Stimulated activated naive CD8-positive, alpha-beta T cell treated with anti-CD3 and anti-CD28 coated beads, Interleukin-15, Interleukin-2, amounts not matched to agents 100 U/mL and 50 U/mL, for 24 hours (primary cell): Measurements from ENCODE around the gene KCNIP3.
"Not testable (repeated sequence)": the region's sequence is repeated elsewhere in the genome, so short reads cannot be mapped to it uniquely, and the experiment has no call there.

Source experiments
- ATAC-seq: fragments of 150-1000 bp; cut with Tn5 transposase; one replicate; pipeline ENCODE4 v1.10.0; 2021
- DNase-seq: peaks from one replicate; pipeline ENCODE4 v3.0.0; 2021

Gene KCNIP3

DNA sequence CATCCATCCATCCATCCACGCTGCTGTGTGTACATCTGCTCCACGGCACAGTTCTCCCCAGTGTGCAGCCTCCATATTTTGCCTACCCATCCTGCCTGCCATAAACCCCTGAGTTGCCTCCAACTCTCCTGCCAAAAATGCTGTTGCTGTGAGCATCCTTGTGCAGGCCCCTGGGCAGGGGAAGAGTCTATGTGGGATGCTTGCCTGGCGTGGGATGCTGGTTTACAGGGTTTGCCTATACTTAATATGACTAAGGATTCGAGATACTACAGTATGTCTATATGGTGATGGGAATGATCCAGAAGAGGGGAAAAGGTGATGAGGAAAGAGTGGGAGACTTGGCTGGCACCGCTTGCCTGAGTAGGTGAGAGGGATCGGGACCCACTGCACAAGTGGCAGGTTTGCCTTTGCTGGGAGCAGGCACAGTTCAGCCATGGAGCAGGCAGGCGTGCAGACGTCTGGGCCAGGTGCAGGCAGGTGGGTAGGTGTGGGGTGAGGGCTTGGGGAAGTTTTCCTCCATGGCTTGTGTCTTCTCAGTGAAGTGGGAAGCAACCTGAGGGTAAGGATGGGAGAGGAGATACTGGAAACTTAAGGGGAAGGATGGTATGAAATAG, 75.2 kb downstream of the KCNIP3 start:
- ATAC-seq: no peak

DNA sequence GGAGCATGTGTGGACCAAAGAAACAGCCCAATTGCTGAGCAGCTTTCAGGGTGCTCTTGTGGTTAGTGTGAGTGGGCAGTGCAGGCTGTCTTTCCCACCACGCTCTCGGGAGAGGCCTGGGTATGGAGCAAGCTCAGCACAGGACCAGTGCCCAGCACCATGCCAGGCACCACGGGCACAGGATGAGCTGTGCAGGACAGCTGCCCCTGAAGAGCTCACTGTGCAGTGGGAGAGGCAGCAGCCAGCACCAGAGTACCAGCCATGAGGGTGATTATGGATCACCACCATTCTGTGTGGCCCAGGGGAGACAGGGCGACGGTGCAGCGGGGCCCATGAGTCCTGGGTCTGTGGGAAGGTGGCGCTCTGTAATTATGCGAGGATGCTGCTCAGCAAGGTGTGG, 75.7 kb downstream of the KCNIP3 start:
- DNase-seq: no peak
- no peak for ATAC-seq

More for the DNA sequence above, 75.2 kb downstream of the KCNIP3 start:
- DNase-seq: no peak

DNA sequence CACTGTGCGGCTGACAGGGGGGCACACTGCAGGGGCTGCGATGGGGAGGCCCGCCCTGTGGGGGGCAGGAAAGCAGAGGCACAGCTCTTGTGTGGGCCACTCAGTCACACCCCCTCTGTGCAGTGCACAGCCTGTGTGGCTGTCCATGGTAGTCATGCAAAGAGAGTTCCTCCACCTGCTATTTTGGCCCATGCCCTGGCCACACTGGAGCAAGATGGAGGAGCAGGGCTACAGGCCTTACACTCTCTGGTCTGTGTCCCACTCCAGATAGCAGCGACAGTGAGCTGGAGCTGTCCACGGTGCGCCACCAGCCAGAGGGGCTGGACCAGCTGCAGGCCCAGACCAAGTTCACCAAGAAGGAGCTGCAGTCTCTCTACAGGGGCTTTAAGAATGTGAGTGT, 76.9 kb downstream of the KCNIP3 start:
- ATAC-seq: no peak
- DNase-seq: no peak

DNA sequence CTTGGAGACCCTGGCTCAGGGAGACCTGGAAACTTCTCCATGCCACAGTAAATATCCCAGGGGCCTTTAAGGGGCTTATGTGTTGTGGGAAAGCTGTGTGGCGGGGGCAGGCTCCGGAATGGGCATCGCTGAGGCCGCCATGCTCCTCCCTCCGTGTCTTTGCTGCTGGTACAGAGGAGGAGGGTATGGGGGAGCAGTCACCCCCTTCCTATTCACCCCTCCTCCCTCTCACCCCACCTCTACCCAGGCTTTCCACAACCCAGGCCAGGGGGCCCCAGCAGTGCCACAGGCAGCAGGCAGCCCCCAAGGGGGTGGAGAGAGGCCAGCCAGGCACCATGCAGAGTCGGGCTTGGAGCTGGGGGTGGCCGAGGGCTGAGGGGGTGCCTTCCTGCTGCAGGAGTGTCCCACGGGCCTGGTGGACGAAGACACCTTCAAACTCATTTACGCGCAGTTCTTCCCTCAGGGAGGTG, 77.3 kb downstream of the KCNIP3 start:
- ATAC-seq (peak; percentile 11), DNase-seq (no peak)

DNA sequence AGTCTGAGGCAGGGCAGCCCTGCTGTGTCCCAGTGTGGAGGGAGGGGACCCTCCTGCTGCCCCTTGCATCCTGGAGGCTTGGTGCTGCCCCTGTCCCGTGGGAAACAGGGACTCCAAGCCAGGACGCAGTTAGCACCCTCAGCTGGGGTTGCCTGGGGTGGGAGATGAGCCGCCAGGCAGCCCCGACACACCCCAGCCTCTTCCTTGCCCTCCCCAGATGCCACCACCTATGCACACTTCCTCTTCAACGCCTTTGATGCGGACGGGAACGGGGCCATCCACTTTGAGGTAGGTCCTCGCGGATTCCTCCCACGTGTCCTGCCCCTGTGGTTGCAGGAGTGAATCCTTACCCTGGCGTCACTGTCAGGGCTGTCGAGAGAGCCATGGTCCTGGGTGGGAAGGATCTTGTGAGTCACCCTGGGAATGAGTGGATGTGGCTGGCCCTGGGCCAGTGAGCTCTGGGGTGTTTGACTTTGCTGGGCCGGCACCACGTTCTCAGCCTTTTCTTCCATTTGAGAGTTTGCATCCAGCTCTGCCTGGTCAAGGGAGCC, 77.8 kb downstream of the KCNIP3 start:
- ATAC-seq (no peak), DNase-seq (no peak)

DNA sequence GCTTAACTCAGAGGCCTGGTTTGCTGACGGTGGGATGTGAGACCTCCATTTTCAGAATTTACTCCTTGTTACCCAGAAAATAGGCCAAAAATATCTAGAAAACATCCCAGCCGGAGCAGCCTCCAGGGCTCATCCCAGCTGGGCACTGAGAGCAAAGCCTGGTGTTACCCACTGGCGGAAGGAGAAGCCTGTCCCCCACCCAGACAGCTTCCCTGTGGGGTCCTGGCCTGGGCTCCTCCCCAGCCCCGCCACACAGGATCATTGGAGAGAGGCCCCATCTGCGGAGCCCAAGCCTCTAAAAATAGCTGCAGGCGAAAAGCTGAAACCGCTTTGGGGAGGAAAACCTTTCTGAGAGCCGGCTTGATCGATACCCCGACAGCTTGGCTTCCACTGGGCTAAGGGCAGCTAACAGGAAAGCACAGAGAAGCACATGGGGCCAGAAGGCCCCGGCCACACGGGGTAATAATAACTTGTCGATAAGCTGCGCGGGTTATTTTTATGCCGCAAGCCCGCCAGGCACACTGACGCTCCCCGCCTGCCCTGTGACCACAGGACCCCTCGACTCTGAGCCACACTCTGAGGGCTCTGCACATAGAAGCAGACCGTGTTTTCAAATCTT, 78.5 kb downstream of the KCNIP3 start:
- DNase-seq: no peak
- ATAC-seq: no peak

DNA sequence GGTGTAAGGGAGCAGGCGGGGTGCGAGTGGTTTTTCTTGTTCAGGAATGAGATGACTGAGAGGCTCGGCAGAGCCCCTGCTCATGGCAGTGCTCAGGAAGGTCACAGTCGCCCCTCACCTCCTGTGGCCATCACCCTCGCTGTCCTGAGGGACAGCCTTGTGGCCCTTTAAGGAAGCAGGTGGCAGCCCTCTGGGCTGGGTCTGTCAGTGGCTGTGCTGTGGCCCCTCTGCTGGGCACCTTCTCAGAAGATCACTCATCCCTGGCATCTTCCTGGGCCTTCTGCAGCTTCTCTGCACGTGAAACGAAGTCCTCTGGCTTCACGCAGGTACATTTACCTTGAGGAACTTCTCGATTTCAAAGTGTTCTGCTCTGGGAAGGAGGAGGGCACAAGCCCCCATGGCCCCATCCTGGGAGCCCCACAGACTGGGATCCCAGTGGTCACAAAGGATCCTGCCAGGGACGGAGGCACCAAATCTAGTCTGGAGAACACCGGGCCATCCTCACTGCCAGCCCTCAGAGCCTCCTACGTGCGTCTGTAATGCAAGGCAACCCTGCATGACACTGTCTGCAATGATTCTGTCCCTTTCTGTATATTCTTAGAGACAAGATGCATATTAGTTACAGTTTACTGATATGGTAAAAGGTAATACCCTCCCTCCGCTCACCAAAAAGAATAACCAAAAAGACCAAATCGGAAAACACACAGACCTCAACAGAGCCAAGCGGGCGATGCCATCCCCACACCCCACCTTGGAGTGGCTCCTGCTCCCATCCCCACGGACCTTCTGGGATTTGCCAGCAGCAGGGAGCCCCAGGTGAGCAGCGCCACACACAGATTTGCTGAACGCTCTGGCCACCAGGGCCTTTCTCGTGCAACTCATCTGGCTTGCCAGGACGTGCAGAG, 79.4 kb downstream of the KCNIP3 start:
- DNase-seq: no peak
- ATAC-seq: no peak

DNA sequence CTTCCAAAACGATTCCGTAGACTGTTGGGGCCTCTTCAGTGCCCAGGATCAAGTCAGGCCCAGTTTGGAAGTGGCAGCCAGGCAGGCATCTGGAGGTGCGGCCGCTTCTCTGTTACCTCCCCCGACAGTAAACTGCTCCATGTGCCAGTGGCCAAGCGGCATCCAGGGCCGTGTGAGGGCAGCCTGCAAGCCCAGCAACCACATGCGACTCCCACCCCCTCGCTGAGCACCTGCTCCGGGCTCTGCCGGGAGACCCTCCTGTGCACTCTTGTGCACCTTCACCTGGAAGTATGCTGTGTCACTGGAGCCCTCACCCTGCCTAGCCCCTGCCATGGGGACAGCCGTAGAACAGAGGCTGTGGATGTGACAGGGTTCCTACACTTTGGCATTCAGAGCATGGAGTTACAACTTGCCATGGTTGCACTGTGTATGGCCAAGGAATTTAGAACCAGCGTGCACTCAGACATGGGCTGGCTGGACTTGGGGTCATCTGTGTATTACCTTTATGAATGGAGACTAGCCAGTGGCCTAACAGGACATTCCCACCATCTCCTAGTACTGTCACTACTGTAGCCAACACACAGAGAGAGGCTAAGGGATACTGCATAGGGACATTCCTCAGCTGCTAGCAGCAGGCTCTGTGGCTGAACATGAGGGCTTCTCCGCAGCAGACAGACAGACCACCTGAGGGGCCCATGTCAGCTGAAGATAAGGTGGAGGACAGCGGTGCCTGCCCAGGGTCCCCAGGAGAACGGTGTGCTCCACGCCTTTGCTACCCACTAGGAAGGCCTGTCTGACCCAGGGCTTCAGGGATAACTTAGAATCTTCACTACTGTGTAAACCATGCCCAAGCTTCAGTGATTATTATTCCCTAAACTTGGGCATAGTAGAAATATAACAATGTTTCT, 80.3 kb downstream of the KCNIP3 start:
- no peak for DNase-seq
- ATAC-seq: no peak

DNA sequence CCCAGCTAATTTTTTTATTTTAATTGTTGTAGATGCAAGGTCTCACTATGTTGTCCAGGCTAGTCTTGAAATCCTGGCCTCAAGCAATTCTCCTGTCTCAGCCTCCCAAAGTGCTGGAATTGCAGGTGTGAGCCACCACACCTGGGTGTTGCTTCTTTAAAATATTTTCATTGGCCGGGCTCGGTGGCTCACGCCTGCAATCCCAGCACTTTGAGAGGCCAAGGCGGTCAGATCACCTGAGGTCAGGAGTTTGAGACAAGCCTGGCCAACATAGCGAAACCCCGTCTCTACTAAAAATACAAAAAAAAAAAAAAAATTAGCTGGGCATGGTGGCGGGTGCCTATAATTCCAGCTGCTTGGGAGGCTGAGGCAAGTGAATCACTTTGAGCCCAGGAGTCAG, 81.1 kb downstream of the KCNIP3 start:
- ATAC-seq, DNase-seq: not testable (repeated sequence)

DNA sequence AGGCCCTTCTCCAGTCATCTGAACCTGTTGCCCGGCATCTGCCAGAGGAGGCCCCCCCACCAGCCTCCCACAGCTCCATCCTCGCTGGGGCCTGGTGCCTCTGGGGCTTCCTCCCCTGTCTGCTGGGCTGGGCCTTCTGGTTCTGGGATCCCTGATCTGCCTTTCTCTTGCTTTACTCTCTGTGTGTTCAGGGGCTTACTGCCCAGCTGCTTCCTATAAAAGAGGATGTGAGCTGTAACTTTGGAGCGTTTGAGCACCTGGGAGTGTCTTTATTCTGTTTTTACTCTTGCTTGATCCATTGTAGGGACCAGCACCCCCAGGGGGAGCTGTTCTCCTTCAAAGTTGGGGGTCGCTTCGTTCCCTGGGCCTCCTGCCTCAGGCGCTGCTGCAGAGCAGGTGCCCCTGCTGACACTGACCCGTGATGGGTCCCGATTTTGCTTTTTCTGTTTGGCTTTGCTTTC, 82.3 kb downstream of the KCNIP3 start:
- peak; percentile 13 for DNase-seq
- no peak for ATAC-seq

DNA sequence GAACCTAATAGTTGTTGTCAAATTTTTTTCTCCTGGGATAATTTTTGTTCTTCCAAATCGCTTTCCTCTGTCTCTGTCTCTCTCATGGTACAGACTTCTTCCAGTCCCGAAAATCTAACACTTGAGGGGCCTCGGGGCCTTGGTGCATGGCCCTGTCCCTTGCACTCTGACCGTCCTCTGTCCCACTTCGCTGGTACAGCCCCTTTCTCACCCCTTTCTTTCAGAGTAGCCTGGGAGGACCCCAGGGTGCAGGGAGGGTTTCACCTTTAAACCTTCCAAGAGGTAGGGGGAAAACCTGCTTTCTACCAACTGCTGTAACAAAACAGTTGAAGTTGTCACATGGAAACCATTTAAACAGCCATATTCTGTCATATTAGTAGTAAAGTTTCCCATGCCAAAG, 83.1 kb downstream of the KCNIP3 start:
- DNase-seq (no peak), ATAC-seq (no peak)

DNA sequence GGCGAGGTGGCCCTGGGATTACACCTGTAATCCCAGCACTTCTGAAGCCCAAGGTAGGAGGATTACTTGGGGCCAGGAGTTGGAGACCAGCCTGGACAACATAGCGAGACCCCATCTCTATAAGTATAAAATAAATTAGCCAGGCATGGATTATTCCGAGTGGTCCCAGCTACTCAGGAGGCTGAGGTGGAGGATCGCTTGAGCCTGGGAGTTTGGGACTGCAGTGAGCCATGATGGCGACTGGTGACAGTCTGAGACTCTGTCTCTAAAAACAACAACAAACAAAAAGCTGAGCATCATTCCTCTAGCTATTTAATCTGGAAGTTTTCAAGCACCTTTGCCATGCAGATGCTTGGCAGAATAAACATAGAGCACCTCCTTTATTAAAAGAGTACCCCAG, 83.6 kb downstream of the KCNIP3 start:
- no peak for DNase-seq
- no peak for ATAC-seq

DNA sequence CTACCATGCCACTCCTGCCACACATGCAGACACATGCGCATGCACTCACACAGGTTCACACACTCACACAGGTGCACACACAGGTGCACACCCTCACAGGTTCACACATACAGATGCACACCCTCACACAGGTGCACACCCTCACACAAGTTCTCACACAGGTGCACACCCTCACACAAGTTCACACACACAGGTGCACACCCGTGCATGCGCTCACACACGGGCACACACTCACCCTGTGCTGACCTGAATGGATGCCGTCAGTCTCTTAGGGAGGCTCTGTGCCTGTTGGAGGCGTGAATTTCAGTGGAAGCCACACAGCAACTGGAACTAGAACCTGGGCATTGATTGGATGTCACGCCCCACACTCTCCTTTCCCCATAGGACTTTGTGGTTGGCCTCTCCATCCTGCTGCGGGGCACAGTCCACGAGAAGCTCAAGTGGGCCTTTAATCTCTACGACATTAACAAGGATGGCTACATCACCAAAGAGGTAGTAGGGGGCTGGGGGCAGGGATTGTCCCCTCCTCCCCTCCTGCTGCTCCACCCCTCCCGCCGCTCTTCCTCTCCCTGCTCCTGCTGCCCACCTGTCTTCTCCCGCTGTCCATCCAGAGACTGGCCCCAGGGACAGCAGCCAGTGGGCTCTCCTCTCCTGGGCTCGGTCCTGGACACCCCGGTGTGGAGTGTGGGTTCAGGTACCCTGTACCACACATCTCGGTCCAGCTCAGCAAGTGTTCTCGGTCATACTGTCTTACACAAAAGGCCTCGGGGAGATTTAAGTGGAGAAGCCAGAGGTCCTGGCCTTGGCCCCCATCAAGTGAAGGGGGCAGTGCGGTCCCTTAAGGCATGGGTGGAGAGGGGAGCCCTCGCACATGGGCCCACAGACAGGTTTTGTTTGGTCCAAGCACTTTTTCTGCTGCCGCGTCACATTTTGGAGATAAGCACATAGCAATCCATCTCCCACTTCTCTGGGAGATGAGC, 84.4 kb downstream of the KCNIP3 start:
- ATAC-seq: no peak
- DNase-seq: no peak

DNA sequence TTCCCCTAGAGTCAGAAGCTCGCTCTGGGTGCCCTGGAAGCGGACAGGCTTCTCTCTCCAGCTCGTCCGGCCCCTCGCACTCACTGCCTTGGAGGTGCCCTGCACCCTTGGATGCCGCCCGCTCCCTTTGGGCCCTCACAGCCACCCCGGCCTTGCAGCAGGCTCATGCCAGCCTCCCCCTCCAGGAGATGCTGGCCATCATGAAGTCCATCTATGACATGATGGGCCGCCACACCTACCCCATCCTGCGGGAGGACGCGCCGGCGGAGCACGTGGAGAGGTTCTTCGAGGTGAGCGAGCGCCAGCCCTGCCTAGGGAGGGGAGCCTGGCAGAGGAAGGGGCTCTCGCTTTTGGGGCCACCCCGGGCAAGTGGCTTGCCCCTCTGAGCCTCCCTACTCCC, 85.0 kb downstream of the KCNIP3 start:
- ATAC-seq: no peak

DNA sequence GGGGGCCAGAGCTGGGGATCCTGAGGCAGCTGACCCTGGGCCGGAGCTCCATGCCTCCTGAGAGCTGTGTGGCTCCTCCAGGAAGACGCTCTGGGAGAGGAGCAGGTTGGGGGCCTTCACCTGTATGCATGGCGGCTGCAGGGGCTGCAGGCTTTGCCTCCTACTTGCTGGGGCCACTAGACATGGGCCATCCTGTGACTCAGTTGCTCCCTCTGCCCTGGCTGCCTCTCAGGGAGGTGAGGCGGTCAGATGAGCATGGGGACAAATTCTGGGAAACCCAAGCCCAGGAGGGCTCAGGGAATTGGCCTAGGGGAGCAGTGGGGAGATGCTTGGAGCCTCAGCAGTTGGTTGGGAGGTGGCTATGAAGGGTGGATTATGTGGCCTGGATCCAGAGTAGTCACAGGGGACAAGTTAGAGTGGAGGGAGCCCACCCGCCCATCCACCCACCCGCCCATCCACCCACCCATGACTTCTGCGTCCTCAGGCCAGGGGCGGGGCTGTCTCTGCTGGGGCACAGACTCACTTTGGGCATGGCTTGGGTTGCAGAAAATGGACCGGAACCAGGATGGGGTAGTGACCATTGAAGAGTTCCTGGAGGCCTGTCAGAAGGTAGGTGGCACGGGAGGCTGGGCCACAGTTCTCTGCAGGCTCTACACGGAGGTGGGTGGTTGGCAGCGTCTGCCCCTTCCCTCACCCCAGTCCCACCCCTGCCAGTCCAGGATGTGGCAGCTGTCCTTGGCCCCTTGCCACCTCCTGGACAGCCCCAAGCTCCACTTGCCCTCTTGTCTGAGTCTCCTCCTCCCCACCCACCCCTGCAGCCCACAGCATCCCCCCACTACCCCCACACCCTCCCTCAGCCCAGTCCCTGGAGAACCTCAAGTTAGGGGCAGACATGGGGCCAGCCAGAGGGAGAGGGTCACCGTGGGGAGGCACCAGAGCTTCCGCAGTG, 85.8 kb downstream of the KCNIP3 start:
- ATAC-seq (no peak), DNase-seq (no peak)

More for the DNA sequence above, 85.0 kb downstream of the KCNIP3 start:
- DNase-seq: no peak

DNA sequence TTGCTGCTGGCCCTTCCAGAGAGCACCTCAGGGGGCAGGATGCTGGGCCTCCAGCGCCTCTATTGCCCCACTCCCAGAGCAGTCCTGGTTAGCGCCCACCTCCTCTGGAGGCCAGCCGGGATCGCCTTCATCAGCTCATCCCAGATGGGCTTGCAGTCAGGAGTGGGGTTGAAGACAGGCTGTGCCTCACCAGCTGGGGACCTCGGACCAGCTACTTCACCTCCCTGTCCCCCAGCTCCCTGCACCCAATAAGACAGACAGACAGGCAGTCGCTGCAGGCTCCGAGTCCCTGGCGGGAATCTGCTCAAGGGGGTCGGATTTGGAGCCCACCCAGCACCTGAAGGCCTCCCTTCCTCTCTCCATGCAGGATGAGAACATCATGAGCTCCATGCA, 86.5 kb downstream of the KCNIP3 start:
- no peak for DNase-seq

DNA sequence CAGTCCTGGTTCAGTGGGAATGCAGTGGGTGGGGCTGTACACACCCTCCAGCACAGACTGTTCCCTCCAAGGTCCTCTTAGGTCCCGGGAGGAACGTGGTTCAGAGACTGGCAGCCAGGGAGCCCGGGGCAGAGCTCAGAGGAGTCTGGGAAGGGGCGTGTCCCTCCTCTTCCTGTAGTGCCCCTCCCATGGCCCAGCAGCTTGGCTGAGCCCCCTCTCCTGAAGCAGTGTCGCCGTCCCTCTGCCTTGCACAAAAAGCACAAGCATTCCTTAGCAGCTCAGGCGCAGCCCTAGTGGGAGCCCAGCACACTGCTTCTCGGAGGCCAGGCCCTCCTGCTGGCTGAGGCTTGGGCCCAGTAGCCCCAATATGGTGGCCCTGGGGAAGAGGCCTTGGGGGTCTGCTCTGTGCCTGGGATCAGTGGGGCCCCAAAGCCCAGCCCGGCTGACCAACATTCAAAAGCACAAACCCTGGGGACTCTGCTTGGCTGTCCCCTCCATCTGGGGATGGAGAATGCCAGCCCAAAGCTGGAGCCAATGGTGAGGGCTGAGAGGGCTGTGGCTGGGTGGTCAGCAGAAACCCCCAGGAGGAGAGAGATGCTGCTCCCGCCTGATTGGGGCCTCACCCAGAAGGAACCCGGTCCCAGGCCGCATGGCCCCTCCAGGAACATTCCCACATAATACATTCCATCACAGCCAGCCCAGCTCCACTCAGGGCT, 87.9 kb downstream of the KCNIP3 start:
- no peak for DNase-seq
- no peak for ATAC-seq

More for the DNA sequence above, 86.5 kb downstream of the KCNIP3 start:
- ATAC-seq: no peak

DNA sequence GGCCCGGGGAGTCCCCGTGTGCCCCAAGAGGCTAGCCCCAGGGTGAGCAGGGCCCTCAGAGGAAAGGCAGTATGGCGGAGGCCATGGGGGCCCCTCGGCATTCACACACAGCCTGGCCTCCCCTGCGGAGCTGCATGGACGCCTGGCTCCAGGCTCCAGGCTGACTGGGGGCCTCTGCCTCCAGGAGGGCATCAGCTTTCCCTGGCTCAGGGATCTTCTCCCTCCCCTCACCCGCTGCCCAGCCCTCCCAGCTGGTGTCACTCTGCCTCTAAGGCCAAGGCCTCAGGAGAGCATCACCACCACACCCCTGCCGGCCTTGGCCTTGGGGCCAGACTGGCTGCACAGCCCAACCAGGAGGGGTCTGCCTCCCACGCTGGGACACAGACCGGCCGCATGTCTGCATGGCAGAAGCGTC, 88.4 kb downstream of the KCNIP3 start:
- ATAC-seq (no peak), DNase-seq (no peak)

DNA sequence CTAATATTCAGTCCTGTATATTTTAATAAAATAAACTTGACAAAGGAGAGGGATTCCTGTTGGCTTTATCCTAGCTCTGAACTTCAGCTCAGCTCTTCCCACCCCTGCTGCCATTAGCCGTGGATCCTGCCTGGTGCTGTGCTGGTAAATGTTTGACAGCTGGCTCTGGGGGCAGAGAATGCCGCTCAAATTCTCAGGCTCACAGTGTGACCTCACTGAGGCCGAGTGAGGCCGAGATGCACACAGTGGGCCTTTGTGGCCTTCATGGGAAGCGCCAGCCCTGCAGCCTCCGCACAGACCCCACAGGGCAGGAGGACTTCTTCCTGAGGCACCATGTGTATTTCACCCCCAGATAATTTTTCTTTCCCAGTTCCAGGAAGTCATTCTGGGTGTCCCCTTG, 88.9 kb downstream of the KCNIP3 start:
- DNase-seq (no peak), ATAC-seq (no peak)
